GM12875 (cell line): Measurements from ENCODE around the gene PPP6R1.

Experiments
- H3K4me3 ChIP-seq: one replicate; pipeline ENCODE4 v1.5.1; 2011; ENCODE audit warnings: low read depth, low read length, control low read depth
- CTCF ChIP-seq: IDR thresholded peaks from 2 replicates; pipeline ENCODE4 v1.5.1; 2011; ENCODE audit warnings: low read depth, mild to moderate bottlenecking, control low read depth, inconsistent platforms, low read length, moderate library complexity, borderline replicate concordance; ENCODE audit not compliant: insufficient read depth

Gene PPP6R1

DNA sequence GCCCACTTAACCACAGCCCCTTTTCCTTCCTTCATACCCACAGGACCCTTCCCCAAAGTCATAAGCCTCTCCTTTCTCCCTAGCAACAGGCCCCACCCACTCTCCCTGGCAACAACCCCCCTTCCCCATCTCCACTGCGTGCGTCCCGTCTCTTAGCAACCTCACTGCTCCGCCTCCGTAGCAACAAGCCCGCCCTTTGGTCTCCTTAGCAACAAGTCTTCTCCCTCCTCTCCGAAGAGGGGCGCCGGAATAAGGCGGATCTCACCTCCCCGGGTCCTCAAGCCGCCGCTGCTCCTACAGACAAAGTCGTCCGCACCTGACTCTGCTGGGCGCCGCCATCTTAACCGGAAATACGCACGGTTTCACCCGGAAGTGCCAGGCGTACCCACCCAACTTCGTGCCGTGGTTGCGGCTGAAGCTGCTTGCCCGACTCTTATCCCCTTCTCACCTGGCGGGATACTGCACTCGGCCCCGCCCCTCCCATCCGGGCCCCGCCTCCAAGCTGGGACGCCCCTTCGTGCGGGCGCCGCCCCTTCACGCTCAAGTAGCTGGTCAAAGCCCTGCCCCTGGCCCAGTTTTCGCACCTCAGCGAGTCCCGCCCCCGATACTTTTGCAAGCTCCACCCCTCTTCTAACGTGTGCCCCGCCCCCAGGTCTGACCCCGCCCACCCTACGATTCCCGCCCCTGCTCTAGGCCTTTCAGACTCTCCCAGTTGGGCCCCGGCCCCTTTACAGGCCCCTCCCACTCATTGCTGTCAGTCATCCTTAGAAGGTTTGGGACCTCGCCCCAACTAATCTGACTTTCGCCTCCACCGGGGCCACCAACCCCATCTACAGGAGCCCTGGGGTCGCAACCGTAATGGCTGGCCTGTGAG lies 21.2 kb upstream of the PPP6R1 start, which contains the start of gene HSPBP1:
Gene HSPBP1 (minus strand): TSS at position 341 of the 874 bp plus-strand sequence. CDS start 502 bp downstream, outside the sequence.
- TF ChIP-seq CTCF: no peak

DNA sequence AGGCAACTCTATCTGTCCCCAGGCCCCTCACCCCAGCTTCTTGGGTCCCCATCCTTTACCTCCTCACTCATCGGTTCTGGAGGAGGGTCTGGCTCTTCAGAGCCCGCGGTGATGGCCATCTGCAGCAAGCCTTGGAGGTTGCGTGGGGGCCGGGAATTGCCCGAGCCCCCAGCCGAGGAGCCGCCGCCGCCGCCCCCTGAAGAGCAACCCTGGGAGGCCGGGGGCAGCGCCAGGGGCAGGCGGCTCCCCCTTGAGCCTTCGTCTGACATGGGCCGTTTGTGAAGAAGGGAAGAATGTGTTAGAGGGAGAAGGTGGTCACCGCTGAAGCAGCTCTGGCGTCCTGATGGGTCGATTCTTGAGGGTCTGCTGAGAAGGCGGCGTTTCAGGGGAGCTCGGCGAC lies 20.5 kb upstream of the PPP6R1 start:
- TF ChIP-seq CTCF: no peak
- H3K4me3 ChIP-seq: peak overlapping the region; percentile 58

More for the DNA sequence above, 21.2 kb upstream of the PPP6R1 start, which contains the start of gene HSPBP1:
- H3K4me3 ChIP-seq: peak within 1 kb of the TSS; percentile 58

DNA sequence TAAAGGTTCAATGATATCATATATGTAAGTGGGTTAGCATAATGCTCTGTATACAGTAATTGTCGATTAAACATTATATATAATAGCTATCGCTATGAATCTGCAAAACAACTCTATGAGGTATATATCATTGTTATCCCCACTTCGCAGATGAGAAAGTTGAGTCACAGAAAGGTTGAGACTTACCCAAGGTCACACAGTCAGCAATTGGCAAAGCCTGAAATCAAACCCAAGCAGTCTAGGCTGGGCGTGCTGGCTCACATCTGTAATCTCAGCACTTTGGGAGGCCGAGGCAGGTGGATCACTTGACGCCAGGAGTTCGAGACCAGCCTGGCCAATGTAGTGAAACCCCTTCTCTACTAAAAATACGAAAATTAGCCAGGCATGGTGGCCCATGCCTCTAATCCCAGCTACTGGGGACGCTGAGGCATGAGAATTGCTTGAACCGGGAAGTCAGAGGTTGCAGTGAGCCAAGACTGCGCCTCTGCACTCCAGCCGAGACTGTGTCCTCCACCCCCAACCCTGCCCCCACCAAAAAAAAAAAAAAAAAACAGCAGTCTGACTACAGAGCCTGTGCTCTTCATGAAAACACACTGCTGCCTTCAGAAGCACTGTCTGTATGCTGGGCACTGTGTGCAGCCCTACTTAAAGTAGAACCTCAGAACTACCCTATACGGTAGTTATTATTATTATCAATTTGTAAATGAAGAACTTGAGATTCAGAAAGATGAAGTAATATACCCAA lies 19.7 kb upstream of the PPP6R1 start:
- no peak for TF ChIP-seq CTCF
- H3K4me3 ChIP-seq: no peak overlapping the region

DNA sequence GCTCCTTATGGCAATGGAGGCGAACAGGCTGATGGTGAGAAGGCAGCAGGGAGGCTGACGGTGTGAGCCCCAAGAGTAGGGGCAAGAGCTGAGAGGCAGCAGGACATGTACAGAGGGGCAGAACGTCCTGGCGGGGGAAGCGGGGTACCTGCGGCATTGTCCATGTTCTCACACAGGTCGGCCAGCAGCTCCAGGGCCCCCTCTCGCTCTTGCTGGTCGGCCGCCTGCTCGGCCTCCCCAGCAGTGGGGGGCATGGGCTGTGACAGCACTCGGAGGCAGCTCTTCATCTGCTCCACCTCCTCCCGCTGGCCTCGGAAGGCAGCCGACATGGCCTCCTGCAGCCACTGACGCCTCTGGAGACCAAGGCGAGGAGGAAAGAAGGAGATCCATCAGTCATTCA lies 18.7 kb upstream of the PPP6R1 start:
- no peak for TF ChIP-seq CTCF
- no peak overlapping the region for H3K4me3 ChIP-seq

- TF ChIP-seq CTCF: no peak
- H3K4me3 ChIP-seq: peak overlapping the region; percentile 10
Observed at GRCh38 chr19:55276720-55277430, 18.1 kb upstream of the PPP6R1 start.

DNA sequence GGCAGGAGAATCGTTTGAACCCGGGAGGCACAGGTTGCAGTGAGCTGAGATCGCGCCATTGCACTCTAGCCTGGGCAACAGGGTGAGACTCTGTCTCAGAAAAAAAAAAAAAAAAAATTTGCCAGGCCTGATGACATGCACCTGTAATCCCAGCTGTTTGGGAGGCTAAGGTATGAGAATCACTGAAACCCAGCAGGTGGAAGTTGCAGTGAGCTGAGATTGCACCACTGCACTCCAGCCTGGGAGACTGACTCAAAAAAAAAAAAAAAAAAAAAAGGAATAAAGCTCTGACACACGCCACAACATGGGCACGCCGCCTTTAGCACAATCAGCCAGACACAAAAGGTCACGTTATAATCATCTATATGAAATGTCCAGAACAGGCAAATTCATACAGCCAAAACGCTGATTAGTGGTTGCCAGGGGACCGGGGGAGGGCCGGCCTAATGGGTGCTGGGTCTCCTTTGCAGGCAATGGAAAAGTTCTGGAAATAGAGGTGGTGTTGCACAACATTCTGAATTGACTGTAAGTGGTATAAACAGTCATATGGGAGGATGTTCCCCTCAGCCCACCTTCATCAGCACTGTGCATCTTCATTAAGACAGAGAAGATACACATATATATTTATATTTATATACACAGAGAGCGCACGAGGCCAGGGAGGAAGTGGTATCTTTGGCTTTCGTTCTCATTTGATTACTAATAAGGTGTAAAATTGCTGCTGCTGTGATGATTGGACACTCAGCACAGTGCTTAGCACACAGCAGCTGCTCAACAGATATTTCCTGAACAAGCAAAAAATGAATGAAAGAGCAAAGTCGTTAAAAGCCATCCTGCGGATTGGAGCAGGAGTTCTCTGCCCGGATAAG lies 17.3 kb upstream of the PPP6R1 start:
- TF ChIP-seq CTCF: no peak
- H3K4me3 ChIP-seq: no peak overlapping the region
